Astrocyte of the cerebellum (primary cell): ENCODE data around the gene ARL8A.

Source experiments
- DNase-seq: peaks from one replicate; pipeline ENCODE4 v3.0.0-alpha.2; 2011; ENCODE audit warnings: low read depth
- H3K4me3 ChIP-seq: 2 replicates; pipeline ENCODE4 v1.5.1; 2011; ENCODE audit warnings: mild to moderate bottlenecking, low read depth, low read length, moderate library complexity
- CTCF ChIP-seq: IDR thresholded peaks from 2 replicates; pipeline ENCODE4 v1.5.1; 2012; ENCODE audit warnings: low read length, low read depth, moderate library complexity, mild to moderate bottlenecking; ENCODE audit errors: missing control alignments
- in situ Hi-C: cut with HindIII; loops from 2 replicates; pipeline ENCODE4 v1.10.0; 2017; ENCODE audit warnings: low sequenced_read_pairs

ARL8A gene

GRCh38 chr1:202123336-202123813 lies 21.2 kb downstream of the ARL8A start:
- no peak for TF ChIP-seq CTCF
- in situ Hi-C loops, result no loop called here

GRCh38 chr1:202122639-202123335 lies 21.8 kb downstream of the ARL8A start, which contains the start of gene GPR37L1:
GPR37L1 (plus strand) TSS chr1:202122917; CDS start chr1:202122964, 47 bp downstream.
- no peak within 1 kb of the TSS for H3K4me3 ChIP-seq
- TF ChIP-seq CTCF, result peak; percentile 52
- no peak for DNase-seq
- in situ Hi-C loops, result no loop called here

More at GRCh38 chr1:202123336-202123813, 21.2 kb downstream of the ARL8A start:
- no peak for DNase-seq
- no peak overlapping the region for H3K4me3 ChIP-seq

- no peak for DNase-seq
- TF ChIP-seq CTCF, result no peak
- H3K4me3 ChIP-seq, result no peak overlapping the region
- in situ Hi-C loops, result no loop called here
Observed at GRCh38 chr1:202121006-202121405, 23.5 kb downstream of the ARL8A start.

GRCh38 chr1:202117898-202118371 lies 26.6 kb downstream of the ARL8A start:
- no peak for TF ChIP-seq CTCF
- DNase-seq, result no peak
- no peak overlapping the region for H3K4me3 ChIP-seq
- in situ Hi-C loops, result no loop called here

GRCh38 chr1:202116287-202116686 lies 28.2 kb downstream of the ARL8A start:
- TF ChIP-seq CTCF, result no peak
- DNase-seq, result no peak
- H3K4me3 ChIP-seq, result no peak overlapping the region
- in situ Hi-C loops, result no loop called here

GRCh38 chr1:202113690-202114300 lies 30.7 kb downstream of the ARL8A start:
- TF ChIP-seq CTCF, result no peak
- no peak overlapping the region for H3K4me3 ChIP-seq
- no peak for DNase-seq
- in situ Hi-C loops, result no loop called here
